Stimulated activated CD4-positive, alpha-beta T cell treated with anti-CD3 and anti-CD28 coated beads, Interleukin-2, amount 100 ng/mL, for 48 hours (primary cell): Measurements from ENCODE around the gene RASAL1.

Experiments used
- DNase-seq, 2 donors: peaks; one replicate each; pipeline ENCODE4 v3.0.0-alpha.2; 2020

RASAL1 gene

DNA sequence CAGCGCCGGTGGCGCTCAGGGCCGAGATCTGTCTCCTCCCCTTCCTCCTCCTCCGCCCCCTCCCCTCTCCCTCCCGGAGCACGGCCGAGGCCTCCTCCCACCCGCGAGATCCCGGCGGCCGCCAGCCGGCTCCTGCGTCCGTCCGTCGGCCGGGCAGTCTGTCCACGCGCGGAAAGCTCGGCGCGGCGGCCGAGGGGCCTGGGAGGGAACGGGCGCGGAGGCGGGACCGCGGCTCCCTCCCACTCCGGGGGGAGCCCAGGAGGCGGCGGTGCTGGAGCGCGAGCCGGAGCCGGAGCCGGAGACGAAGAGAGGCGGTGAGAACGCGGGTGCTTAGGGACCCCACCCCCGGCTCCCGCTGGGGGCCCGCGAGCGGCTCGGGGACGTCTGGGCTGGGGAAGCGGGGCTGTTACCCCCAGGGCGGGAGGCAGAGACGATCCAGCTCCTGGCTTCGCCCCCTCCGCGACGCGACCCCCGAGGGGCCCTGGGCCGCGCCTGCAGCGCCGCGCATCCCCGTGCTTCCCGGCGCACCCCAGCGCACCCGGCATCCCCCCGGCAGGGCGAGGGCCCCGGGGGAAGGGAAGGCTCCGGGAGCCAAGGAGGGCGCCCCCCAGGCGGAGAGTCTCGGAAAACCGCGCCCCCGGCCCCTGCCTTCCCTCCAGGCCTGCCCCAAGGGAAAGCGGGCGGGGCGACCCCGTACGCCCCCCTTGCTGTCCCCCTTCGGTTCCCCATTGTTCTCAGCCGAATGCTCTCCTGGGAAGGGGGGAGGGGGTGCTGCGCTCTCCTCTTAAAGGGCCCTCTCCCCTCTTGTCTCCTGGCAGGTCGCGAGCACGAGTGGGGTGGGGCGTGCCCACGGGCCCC is 78.7 kb downstream of the RASAL1 start, which contains the start of gene DTX1:
Gene DTX1, plus strand, starts transcription at position 100 of the 858 bp plus-strand sequence. CDS start 1,463 bp downstream, outside the sequence.
- DNase-seq = peak; percentile 21 to 22

DNA sequence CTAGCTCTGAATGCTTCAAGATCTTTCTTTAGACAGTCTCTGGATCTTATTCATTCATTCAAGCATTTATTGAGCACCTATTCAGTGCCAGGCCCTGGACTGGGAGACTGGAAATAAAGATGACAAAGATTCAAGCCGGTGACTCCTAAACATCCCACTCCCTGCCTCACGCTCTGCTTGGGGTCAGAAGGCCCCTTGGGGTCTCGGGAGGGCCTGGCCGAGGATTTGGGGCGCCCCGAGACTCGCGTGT is 79.3 kb downstream of the RASAL1 start:
- no peak for DNase-seq

DNA sequence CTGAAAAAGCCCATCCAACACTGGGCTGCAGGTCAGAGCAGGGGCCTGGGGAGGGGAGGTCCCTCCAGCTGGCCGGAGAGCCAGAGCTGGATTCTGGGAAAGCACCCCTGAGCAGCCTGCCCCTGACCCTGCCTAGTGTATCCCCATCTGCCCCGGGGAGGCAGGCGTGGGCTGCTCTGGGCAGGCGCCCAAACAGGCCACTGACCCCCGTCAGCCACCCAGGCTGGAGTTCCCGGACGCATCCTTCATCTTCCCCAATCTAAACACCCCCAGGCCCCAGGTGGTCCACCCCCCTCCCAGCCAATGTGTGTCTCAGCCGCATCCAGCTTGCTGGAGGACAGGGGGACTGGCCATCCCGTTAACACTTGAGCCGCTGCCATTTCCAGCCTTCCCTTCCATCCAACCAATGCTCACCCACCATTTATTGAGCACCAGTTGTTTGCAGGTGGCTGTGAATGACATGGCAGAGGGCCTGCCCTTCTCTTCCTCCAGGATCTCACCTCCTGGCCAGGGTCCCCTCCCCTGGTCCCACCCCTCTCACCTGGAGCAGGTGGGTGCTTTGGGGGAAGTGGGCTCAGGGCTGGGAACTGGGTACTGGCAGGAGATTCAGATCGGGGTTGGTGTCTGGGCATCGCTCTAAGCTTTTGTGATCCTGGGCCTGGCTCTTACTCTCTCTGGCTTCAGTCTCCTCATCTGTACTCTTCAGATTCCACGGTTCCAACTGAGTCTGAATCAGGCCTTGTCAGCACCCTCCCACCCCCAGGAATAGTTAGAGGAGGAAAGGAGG is 79.8 kb downstream of the RASAL1 start:
- DNase-seq = no peak

- DNase-seq = no peak
These were observed 80.5 kb downstream of the RASAL1 start for GRCh38 chr12:113054948-113055486.

GRCh38 chr12:113052326-113052725 is 83.2 kb downstream of the RASAL1 start:
- no peak for DNase-seq

DNA sequence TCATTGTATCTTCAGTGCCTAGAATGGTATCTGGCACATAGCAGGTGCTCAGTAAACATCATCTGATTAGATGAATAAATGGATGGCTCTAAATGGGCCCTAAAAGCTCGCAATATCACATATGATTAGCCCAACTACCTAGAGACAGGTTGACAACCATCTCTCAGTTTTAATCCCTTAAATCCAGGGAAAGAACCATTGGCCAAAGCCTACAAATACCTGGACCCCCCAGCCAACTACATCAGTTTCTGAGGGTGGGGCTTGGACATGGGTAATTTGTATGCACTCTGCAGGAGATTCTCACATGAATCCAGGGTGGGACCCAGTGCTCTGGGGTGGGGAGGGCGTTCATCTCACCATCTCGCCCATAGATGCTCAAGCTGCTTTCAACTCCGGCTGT is 83.8 kb downstream of the RASAL1 start:
- DNase-seq = no peak

GRCh38 chr12:113050795-113051194 is 84.8 kb downstream of the RASAL1 start:
- no peak for DNase-seq

- DNase-seq = no peak
These were observed 85.4 kb downstream of the RASAL1 start for GRCh38 chr12:113049976-113050742.
